Peyer's patch (tissue), 4 donors: ENCODE measurements around the gene ZMIZ1.

ENCODE experiments used
- POLR2A ChIP-seq, 2 donors: fragments of 450-650 bp; IDR thresholded peaks; one replicate each; pipeline ENCODE4 v1.5.1; 2017; ENCODE audit warnings: antibody characterized with exemption in 2 of 2, mild to moderate bottlenecking in 2 of 2, moderate library complexity in 2 of 2
- TF ChIP-seq, protein P1 (sequence below), 6 experiments: fragments of 450-650 bp in 4 of 6; fragments of 200-600 bp in 2 of 6; sonication (generic) in 1 of 6; IDR thresholded peaks; one replicate each; pipeline ENCODE4 v1.5.1; 2017 to 2019; ENCODE audit warnings: antibody characterized with exemption in 6 of 6, mild to moderate bottlenecking in 3 of 6, moderate library complexity in 1 of 6

DNA sequence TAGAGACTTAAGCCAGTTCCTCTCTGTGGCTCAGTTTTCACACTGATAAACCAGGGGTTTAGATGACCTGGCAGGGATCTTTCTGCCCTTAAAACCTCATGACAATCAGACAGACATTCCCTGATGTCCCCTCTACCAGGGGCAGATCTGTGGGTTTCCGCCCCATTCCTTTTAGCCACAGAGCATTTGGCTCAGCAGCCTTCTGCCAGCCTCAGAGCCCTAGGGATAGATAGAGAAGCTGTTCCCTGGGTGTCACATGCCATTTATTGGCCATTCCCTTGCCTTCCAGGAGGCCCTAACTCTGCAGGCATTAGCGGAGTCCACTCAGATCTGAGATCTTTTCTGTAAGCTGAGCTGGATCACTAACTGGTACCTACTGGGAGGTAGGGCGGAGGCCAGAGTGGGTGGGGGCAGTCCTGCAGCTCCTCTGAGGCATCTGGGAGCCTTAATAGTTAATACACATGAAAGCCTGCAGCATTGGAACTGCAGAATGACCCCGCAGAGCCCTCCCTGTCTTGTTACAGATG is 101.5 kb downstream of the ZMIZ1 start:
- no peak for TF ChIP-seq POLR2A (IDR thresholded peaks at IDR 0.05)
- TF ChIP-seq, protein P1, sequence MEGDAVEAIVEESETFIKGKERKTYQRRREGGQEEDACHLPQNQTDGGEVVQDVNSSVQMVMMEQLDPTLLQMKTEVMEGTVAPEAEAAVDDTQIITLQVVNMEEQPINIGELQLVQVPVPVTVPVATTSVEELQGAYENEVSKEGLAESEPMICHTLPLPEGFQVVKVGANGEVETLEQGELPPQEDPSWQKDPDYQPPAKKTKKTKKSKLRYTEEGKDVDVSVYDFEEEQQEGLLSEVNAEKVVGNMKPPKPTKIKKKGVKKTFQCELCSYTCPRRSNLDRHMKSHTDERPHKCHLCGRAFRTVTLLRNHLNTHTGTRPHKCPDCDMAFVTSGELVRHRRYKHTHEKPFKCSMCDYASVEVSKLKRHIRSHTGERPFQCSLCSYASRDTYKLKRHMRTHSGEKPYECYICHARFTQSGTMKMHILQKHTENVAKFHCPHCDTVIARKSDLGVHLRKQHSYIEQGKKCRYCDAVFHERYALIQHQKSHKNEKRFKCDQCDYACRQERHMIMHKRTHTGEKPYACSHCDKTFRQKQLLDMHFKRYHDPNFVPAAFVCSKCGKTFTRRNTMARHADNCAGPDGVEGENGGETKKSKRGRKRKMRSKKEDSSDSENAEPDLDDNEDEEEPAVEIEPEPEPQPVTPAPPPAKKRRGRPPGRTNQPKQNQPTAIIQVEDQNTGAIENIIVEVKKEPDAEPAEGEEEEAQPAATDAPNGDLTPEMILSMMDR (IDR thresholded peaks at IDR 0.05) = no peak
